ENCODE data around the gene SCAPER. TPM values are rescaled to one million over a fixed set of nuclear protein-coding genes. Genes with fewer than 3 reads are reported as not detected.

Gene SCAPER
- total and polyA plus RNA-seq, 8 donors, result 4.9 to 136 (median 18.2) TPM

- intact Hi-C loops (cut with DNase I; ENCODE audit: low total_unique reads), result no loop called here
- H3K4me3 ChIP-seq, result no peak overlapping the region
- no peaks in the 10 kb centered on the region for H3K27me3 ChIP-seq
- H3K27ac ChIP-seq, result no peak overlapping the region
- 70 to 84% (median 79%) methylated on average over 3 of the region's 3 CpGs for WGBS, 5 donors
- no peak for DNase-seq
- H3K9me3 ChIP-seq, result no peaks in the 10 kb centered on the region
- no peak for TF ChIP-seq POLR2AphosphoS5 (IDR thresholded peaks at IDR 0.05)
- TF ChIP-seq CTCF (IDR thresholded peaks at IDR 0.05), result no peak
- no peak for TF ChIP-seq POLR2A (IDR thresholded peaks at IDR 0.05)
- no peak for TF ChIP-seq EP300 (IDR thresholded peaks at IDR 0.05)
- no peaks in the 10 kb centered on the region for H3K4me1 ChIP-seq
- peaks cover 0 to 8% (median 0%) of the 10 kb centered on the region in 4 donors for H3K36me3 ChIP-seq
Measured at GRCh38 chr15:76391309-76391708, 513.8 kb downstream of the SCAPER start.

GRCh38 chr15:76390571-76390970 is 514.6 kb downstream of the SCAPER start:
- Histone ChIP-seq H3K4me1 (no peaks in the 10 kb centered on the region), H3K4me3 (no peak overlapping the region), H3K27ac (no peak overlapping the region), H3K27me3 (no peaks in the 10 kb centered on the region), H3K36me3 (peaks cover 0 to 8% (median 0%) of the 10 kb centered on the region in 4 donors), H3K9me3 (no peaks in the 10 kb centered on the region)
- DNase-seq, result no peak
- no peak for TF ChIP-seq POLR2AphosphoS5 (IDR thresholded peaks at IDR 0.05)
- no peak for TF ChIP-seq EP300 (IDR thresholded peaks at IDR 0.05)
- TF ChIP-seq POLR2A (IDR thresholded peaks at IDR 0.05), result no peak
- no peak for TF ChIP-seq CTCF (IDR thresholded peaks at IDR 0.05)
- intact Hi-C loops (cut with DNase I; ENCODE audit: low total_unique reads), result no loop called here

GRCh38 chr15:76386926-76387325 is 518.2 kb downstream of the SCAPER start:
- no peak for DNase-seq
- Histone ChIP-seq H3K27ac (no peak overlapping the region), H3K9me3 (no peaks in the 10 kb centered on the region), H3K36me3 (peaks cover 0 to 8% (median 0%) of the 10 kb centered on the region in 4 donors), H3K4me1 (no peaks in the 10 kb centered on the region), H3K4me3 (no peak overlapping the region), H3K27me3 (no peaks in the 10 kb centered on the region)
- 94 to 100% (median 97%) methylated on average over 2 of the region's 2 CpGs for WGBS, 5 donors
- intact Hi-C loops (cut with DNase I; ENCODE audit: low total_unique reads), result no loop called here
- TF ChIP-seq POLR2AphosphoS5 (IDR thresholded peaks at IDR 0.05), result no peak
- no peak for TF ChIP-seq POLR2A (IDR thresholded peaks at IDR 0.05)

- no peak for DNase-seq
Measured at GRCh38 chr15:76386178-76386577, 519.0 kb downstream of the SCAPER start.

More at GRCh38 chr15:76386178-76386577, 519.0 kb downstream of the SCAPER start:
- peaks cover 0 to 12% (median 1%) of the 10 kb centered on the region in 4 donors for H3K36me3 ChIP-seq
- H3K27ac ChIP-seq, result no peak overlapping the region
- H3K4me3 ChIP-seq, result no peak overlapping the region
- intact Hi-C loops (cut with DNase I; ENCODE audit: low total_unique reads), result no loop called here
- H3K9me3 ChIP-seq, result no peaks in the 10 kb centered on the region
- H3K27me3 ChIP-seq, result no peaks in the 10 kb centered on the region
- TF ChIP-seq POLR2A (IDR thresholded peaks at IDR 0.05) (no peak), CTCF (IDR thresholded peaks at IDR 0.05) (no peak), POLR2AphosphoS5 (IDR thresholded peaks at IDR 0.05) (no peak)
- WGBS, 5 donors, result 86 to 99% (median 94%) methylated on average over 2 of the region's 2 CpGs
- no peaks in the 10 kb centered on the region for H3K4me1 ChIP-seq
